Measurements from ENCODE around the gene VAC14. TPM values are rescaled to one million over a fixed set of nuclear protein-coding genes. Genes with fewer than 3 reads are reported as not detected.

VAC14 gene
- polyA plus RNA-seq, 1 of the 3 experiments (the other 2 are of a cell fraction), result 33.2 TPM

DNA sequence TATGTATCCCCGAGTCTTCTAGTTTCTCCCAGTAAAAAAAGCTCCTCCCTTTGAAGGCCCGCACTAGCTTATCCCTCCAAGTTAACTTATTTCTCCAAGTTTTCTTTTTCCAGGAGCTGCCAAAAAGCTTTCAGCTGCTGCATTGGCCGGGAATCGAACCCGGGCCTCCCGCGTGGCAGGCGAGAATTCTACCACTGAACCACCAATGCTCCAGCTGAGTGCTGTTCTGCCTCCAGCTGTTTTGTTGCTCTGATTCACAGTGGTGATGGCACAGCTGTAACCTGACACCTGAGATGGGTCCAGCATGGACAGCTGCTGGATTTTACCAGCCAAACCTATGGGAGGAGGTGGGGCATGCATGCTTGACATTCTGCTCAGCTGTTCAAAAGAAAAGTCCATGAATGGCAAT, 22.1 kb downstream of the VAC14 start:
- Histone ChIP-seq H3K9me2 (no peaks in the 10 kb centered on the region), H2AFZ (ENCODE audit: low read depth) (no peak overlapping the region), H3K9me3 (no peaks in the 10 kb centered on the region), H3K9ac (no peak overlapping the region), H3K4me2 (no peak overlapping the region), H3K4me1 (ENCODE audit: control insufficient read depth in 1 of 2, insufficient read depth in 2 of 2, low read depth in 1 of 2, low read length in 1 of 2) (no peaks in the 10 kb centered on the region; a peak in 1 of 4 replicates), H3K4me3 (ENCODE audit: low read depth in 2 of 2, low read length in 1 of 2) (no peak overlapping the region), H3K27me3 (ENCODE audit: insufficient read depth) (no peaks in the 10 kb centered on the region), H3K36me3 (replicated peaks in 1 of 2; ENCODE audit: control insufficient read depth in 1 of 2, insufficient read depth in 2 of 2, low read length in 1 of 2) (peaks cover 20 to 40% of the 10 kb centered on the region in 2 experiments), H3F3A (replicated peaks; ENCODE audit: insufficient read depth) (peaks cover 14% of the 10 kb centered on the region), H3K27ac (ENCODE audit: low read depth in 2 of 2, low read length in 1 of 2) (peak overlapping the region in 1 of 2 experiments; percentile 18; a peak in 2 of 4 replicates), H3K79me2 (ENCODE audit: insufficient read depth) (no peaks in the 10 kb centered on the region), H4K20me1 (ENCODE audit: insufficient read depth) (no peaks in the 10 kb centered on the region)
- TF ChIP-seq FOSL2 (IDR thresholded peaks at IDR 0.05; ENCODE audit: borderline replicate concordance, low read depth) (no peak), CHD2 (IDR thresholded peaks at IDR 0.05; ENCODE audit: low read length, partially characterized antibody) (no peak), TCF12 (IDR thresholded peaks at IDR 0.05) (peak; percentile 31), POLR2AphosphoS5 (IDR thresholded peaks at IDR 0.05; ENCODE audit: low read depth, low read length) (peak; percentile 33; the same call in 1 of the 2 replicates), MXI1 (IDR thresholded peaks at IDR 0.05; ENCODE audit: low read depth, low read length) (no peak), YY1 (IDR thresholded peaks at IDR 0.05; ENCODE audit: low read depth) (no peak), RCOR1 (IDR thresholded peaks at IDR 0.05; ENCODE audit: low read length) (no peak)
- TF ChIP-seq, protein P1, sequence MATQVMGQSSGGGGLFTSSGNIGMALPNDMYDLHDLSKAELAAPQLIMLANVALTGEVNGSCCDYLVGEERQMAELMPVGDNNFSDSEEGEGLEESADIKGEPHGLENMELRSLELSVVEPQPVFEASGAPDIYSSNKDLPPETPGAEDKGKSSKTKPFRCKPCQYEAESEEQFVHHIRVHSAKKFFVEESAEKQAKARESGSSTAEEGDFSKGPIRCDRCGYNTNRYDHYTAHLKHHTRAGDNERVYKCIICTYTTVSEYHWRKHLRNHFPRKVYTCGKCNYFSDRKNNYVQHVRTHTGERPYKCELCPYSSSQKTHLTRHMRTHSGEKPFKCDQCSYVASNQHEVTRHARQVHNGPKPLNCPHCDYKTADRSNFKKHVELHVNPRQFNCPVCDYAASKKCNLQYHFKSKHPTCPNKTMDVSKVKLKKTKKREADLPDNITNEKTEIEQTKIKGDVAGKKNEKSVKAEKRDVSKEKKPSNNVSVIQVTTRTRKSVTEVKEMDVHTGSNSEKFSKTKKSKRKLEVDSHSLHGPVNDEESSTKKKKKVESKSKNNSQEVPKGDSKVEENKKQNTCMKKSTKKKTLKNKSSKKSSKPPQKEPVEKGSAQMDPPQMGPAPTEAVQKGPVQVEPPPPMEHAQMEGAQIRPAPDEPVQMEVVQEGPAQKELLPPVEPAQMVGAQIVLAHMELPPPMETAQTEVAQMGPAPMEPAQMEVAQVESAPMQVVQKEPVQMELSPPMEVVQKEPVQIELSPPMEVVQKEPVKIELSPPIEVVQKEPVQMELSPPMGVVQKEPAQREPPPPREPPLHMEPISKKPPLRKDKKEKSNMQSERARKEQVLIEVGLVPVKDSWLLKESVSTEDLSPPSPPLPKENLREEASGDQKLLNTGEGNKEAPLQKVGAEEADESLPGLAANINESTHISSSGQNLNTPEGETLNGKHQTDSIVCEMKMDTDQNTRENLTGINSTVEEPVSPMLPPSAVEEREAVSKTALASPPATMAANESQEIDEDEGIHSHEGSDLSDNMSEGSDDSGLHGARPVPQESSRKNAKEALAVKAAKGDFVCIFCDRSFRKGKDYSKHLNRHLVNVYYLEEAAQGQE (IDR thresholded peaks at IDR 0.05; ENCODE audit: low read depth, low read length), result peak; percentile 59; the same call in 1 of the 2 replicates
- TF ChIP-seq, protein P2, sequence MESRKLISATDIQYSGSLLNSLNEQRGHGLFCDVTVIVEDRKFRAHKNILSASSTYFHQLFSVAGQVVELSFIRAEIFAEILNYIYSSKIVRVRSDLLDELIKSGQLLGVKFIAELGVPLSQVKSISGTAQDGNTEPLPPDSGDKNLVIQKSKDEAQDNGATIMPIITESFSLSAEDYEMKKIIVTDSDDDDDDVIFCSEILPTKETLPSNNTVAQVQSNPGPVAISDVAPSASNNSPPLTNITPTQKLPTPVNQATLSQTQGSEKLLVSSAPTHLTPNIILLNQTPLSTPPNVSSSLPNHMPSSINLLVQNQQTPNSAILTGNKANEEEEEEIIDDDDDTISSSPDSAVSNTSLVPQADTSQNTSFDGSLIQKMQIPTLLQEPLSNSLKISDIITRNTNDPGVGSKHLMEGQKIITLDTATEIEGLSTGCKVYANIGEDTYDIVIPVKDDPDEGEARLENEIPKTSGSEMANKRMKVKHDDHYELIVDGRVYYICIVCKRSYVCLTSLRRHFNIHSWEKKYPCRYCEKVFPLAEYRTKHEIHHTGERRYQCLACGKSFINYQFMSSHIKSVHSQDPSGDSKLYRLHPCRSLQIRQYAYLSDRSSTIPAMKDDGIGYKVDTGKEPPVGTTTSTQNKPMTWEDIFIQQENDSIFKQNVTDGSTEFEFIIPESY (IDR thresholded peaks at IDR 0.05; ENCODE audit: borderline replicate concordance, low read depth), result no peak
- TF ChIP-seq, protein P3, sequence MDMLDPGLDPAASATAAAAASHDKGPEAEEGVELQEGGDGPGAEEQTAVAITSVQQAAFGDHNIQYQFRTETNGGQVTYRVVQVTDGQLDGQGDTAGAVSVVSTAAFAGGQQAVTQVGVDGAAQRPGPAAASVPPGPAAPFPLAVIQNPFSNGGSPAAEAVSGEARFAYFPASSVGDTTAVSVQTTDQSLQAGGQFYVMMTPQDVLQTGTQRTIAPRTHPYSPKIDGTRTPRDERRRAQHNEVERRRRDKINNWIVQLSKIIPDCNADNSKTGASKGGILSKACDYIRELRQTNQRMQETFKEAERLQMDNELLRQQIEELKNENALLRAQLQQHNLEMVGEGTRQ (IDR thresholded peaks at IDR 0.05; ENCODE audit: borderline replicate concordance, low read depth, low read length), result no peak
- POLR2A ChIA-PET, result no interaction called here
- WGBS (ENCODE audit: low lambda C conversion rate), result 66% methylated on average over 8 of the region's 8 CpGs
- CTCF ChIA-PET, result interaction anchor here (0.9 to 2.7 kb wide), 5 partner anchors 8 to 139 kb away, joined by 3 to 24 read pairs (median 4); partner anchors contain the start of gene VAC14
- peak; percentile 66 for DNase-seq

Measured in SK-N-SH (cell line).